Hepatocyte (in vitro differentiated cells): Measurements from ENCODE around the gene SNTG2. TPM values are rescaled to one million over a fixed set of nuclear protein-coding genes. Genes with fewer than 3 reads are reported as not detected.

Experiments used
- DNase-seq: peaks from one replicate; pipeline ENCODE4 v3.0.0-alpha.2; 2016; ENCODE audit warnings: low spot score
- H2AFZ ChIP-seq: fragments of 200-600 bp; sonication (generic); 2 replicates; pipeline ENCODE4 v1.6.0; 2016; ENCODE audit warnings: antibody characterized with exemption, mild to moderate bottlenecking
- H3K27ac ChIP-seq: fragments of 200-600 bp; sonication (generic); 2 replicates; pipeline ENCODE4 v1.5.1; 2016; ENCODE audit warnings: mild to moderate bottlenecking
- H3K27me3 ChIP-seq: fragments of 200-600 bp; sonication (generic); 2 replicates; pipeline ENCODE4 v1.6.1; 2016
- H3K36me3 ChIP-seq: fragments of 200-600 bp; sonication (generic); replicated peaks from 2 replicates; pipeline ENCODE4 v1.5.1; 2016; ENCODE audit warnings: low read depth; ENCODE audit not compliant: insufficient read depth
- H3K4me1 ChIP-seq: fragments of 200-600 bp; sonication (generic); 2 replicates; pipeline ENCODE4 v1.5.1; 2016; ENCODE audit warnings: mild to moderate bottlenecking, moderate library complexity; ENCODE audit not compliant: insufficient read depth
- H3K4me2 ChIP-seq: fragments of 200-600 bp; sonication (generic); 2 replicates; pipeline ENCODE4 v1.6.0; 2016
- H3K4me3 ChIP-seq: fragments of 200-600 bp; sonication (generic); 2 replicates; pipeline ENCODE4 v1.5.1; 2016; ENCODE audit warnings: mild to moderate bottlenecking
- H3K79me2 ChIP-seq: fragments of 200-600 bp; sonication (generic); 2 replicates; pipeline ENCODE4 v1.6.0; 2017; ENCODE audit warnings: mild to moderate bottlenecking
- H3K9me2 ChIP-seq: fragments of 200-600 bp; sonication (generic); replicated peaks from 2 replicates; pipeline ENCODE4 v1.6.0; 2017; ENCODE audit warnings: mild to moderate bottlenecking; ENCODE audit not compliant: insufficient read depth
- H3K9me3 ChIP-seq: fragments of 200-600 bp; sonication (generic); 2 replicates; pipeline ENCODE4 v1.5.1; 2016; ENCODE audit warnings: low read depth, mild to moderate bottlenecking
- H4K20me1 ChIP-seq: fragments of 200-600 bp; sonication (generic); 2 replicates; pipeline ENCODE4 v1.6.0; 2016; ENCODE audit warnings: mild to moderate bottlenecking; ENCODE audit not compliant: insufficient read depth, poor library complexity, severe bottlenecking
- EZH2 ChIP-seq: fragments of 200-600 bp; sonication (generic); IDR thresholded peaks from 2 replicates; pipeline ENCODE4 v1.6.1; 2016; ENCODE audit warnings: antibody characterized with exemption, mild to moderate bottlenecking, borderline replicate concordance
- WGBS: methylation state at CpG from one replicate; pipeline ENCODE4 v1.1.6; 2016; ENCODE audit warnings: low lambda C conversion rate; ENCODE audit errors: missing lambda C conversion rate; 5-methylcytosine and 5-hydroxymethylcytosine counted together
- polyA plus RNA-seq: library from polyadenylated mRNA; unstranded; fragments of >200 nt; fragmentation: Nextera tagmentation; extraction: Ambion mirVana; gene quantifications from 2 replicates; pipeline ENCODE4 v1.2.1, GENCODE V29; 2016
- total RNA-seq: library from RNA; depleted of rRNA; stranded (reverse); fragments of >200 nt; gene quantifications from 2 replicates; pipeline ENCODE4 v1.2.3, GENCODE V29; 2014
- TF ChIP-seq, protein P1 (sequence below): fragments of 200-600 bp; sonication (generic); IDR thresholded peaks from 2 replicates; pipeline ENCODE4 v1.5.1; 2016; ENCODE audit warnings: antibody characterized with exemption, mild to moderate bottlenecking; ENCODE audit not compliant: poor library complexity

Gene SNTG2
- total and polyA plus RNA-seq, 2 experiments from 2014 or later, result not detected

DNA sequence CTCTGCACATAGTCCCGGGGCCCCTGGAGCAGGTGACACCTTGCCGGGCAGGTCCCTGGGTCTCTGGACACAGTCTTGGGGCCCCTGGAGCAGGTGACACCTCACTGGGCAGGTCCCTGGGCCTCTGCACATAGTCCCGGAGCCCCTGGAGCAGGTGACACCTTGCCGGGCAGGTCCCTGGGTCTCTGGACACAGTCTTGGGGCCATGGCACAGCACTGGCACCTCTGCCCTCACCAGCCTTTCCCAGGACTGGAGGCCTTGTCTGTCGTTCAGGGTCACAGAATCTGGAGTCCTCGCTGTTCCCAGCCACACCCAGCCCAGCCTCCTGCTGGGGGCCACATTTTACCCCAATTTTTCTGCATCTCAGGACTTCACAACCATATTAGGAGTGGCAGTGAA, 464.9 kb downstream of the SNTG2 start:
- no peak overlapping the region for H3K27ac ChIP-seq
- H3K4me1 ChIP-seq, result no peaks in the 10 kb centered on the region
- 90% methylated on average over 6 of the region's 6 CpGs for WGBS
- no peaks in the 10 kb centered on the region for H3K9me3 ChIP-seq
- H3K79me2 ChIP-seq, result no peaks in the 10 kb centered on the region
- H3K36me3 ChIP-seq, result no peaks in the 10 kb centered on the region
- TF ChIP-seq, protein P1, sequence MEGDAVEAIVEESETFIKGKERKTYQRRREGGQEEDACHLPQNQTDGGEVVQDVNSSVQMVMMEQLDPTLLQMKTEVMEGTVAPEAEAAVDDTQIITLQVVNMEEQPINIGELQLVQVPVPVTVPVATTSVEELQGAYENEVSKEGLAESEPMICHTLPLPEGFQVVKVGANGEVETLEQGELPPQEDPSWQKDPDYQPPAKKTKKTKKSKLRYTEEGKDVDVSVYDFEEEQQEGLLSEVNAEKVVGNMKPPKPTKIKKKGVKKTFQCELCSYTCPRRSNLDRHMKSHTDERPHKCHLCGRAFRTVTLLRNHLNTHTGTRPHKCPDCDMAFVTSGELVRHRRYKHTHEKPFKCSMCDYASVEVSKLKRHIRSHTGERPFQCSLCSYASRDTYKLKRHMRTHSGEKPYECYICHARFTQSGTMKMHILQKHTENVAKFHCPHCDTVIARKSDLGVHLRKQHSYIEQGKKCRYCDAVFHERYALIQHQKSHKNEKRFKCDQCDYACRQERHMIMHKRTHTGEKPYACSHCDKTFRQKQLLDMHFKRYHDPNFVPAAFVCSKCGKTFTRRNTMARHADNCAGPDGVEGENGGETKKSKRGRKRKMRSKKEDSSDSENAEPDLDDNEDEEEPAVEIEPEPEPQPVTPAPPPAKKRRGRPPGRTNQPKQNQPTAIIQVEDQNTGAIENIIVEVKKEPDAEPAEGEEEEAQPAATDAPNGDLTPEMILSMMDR, result no peak
- no peak for TF ChIP-seq EZH2
- H3K27me3 ChIP-seq, result no peaks in the 10 kb centered on the region
- no peaks in the 10 kb centered on the region for H3K9me2 ChIP-seq
- H3K4me3 ChIP-seq, result no peak overlapping the region
- DNase-seq, result no peak
- H4K20me1 ChIP-seq, result no peaks in the 10 kb centered on the region
- no peak overlapping the region for H2AFZ ChIP-seq
- H3K4me2 ChIP-seq, result no peak overlapping the region
